HepG2 (cell line): ENCODE results near the gene PAFAH1B2. TPM values are rescaled to one million over a fixed set of nuclear protein-coding genes. Genes with fewer than 3 reads are reported as not detected.

Experiments
- AHDC1 ChIP-seq: sonication (generic); formaldehyde crosslinking; IDR thresholded peaks from 2 replicates; pipeline ENCODE4 v1.5.1; 2020; ENCODE audit warnings: mild to moderate bottlenecking, missing genetic modification reagents, borderline replicate concordance
- ARID5B ChIP-seq: IDR thresholded peaks from 2 replicates; pipeline ENCODE4 v1.4.0; 2020; ENCODE audit warnings: mild to moderate bottlenecking, missing genetic modification reagents
- ARNT ChIP-seq: fragments of 450-650 bp; IDR thresholded peaks from 2 replicates; pipeline ENCODE4 v1.6.1; 2017
- ATF1 ChIP-seq: IDR thresholded peaks from 2 replicates; pipeline ENCODE4 v1.6.1; 2016; ENCODE audit warnings: mild to moderate bottlenecking, control low read depth
- DNMT3B ChIP-seq: conservative IDR thresholded peaks from 2 replicates; pipeline ENCODE4 v1.6.1; 2016; ENCODE audit warnings: missing biosample characterization, control low read depth
- HHEX ChIP-seq: IDR thresholded peaks from 2 replicates; pipeline ENCODE4 v1.6.1; 2016; ENCODE audit warnings: control low read depth
- MIER3 ChIP-seq: IDR thresholded peaks from 2 replicates; pipeline ENCODE4 v1.6.1; 2016; ENCODE audit warnings: missing compliant biosample characterization, borderline replicate concordance
- MXD4 ChIP-seq: IDR thresholded peaks from 2 replicates; pipeline ENCODE4 v1.6.1; 2016; ENCODE audit warnings: mild to moderate bottlenecking, missing biosample characterization, missing genetic modification reagents
- NFATC3 ChIP-seq: sonication (generic); formaldehyde crosslinking; IDR thresholded peaks from 2 replicates; pipeline ENCODE4 v1.5.1; 2020; ENCODE audit warnings: mild to moderate bottlenecking, missing genetic modification reagents
- ONECUT2 ChIP-seq: sonication (generic); formaldehyde crosslinking; IDR thresholded peaks from 2 replicates; pipeline ENCODE4 v1.4.0; 2020; ENCODE audit warnings: missing genetic modification reagents
- REL ChIP-seq: sonication (generic); formaldehyde crosslinking; conservative IDR thresholded peaks from 2 replicates; pipeline ENCODE4 v1.8.0; 2022; ENCODE audit warnings: mild to moderate bottlenecking, missing genetic modification reagents, moderate library complexity
- RORA ChIP-seq: sonication (generic); formaldehyde crosslinking; IDR thresholded peaks from 2 replicates; pipeline ENCODE4 v1.5.0; 2020; ENCODE audit warnings: mild to moderate bottlenecking, missing genetic modification reagents, moderate library complexity
- ZC3H13 ChIP-seq: sonication (generic); formaldehyde crosslinking; IDR thresholded peaks from 2 replicates; pipeline ENCODE4 v1.8.1; 2023; ENCODE audit warnings: mild to moderate bottlenecking, missing genetic modification reagents, moderate library complexity
- ZNF10 ChIP-seq: sonication (generic); formaldehyde crosslinking; IDR thresholded peaks from 2 replicates; pipeline ENCODE4 v1.4.0; 2020; ENCODE audit warnings: mild to moderate bottlenecking, low read depth, missing genetic modification reagents, borderline replicate concordance
- ZNF136 ChIP-seq: sonication (generic); formaldehyde crosslinking; IDR thresholded peaks from 2 replicates; pipeline ENCODE4 v1.8.1; 2022; ENCODE audit warnings: low read depth, mild to moderate bottlenecking, moderate library complexity, missing genetic modification reagents
- ZNF335 ChIP-seq: sonication (generic); formaldehyde crosslinking; IDR thresholded peaks from 2 replicates; pipeline ENCODE4 v1.4.0; 2020; ENCODE audit warnings: missing genetic modification reagents
- ZSCAN30 ChIP-seq: sonication (generic); formaldehyde crosslinking; IDR thresholded peaks from 2 replicates; pipeline ENCODE4 v1.5.0; 2020; ENCODE audit warnings: mild to moderate bottlenecking, missing genetic modification reagents
- polyA plus RNA-seq, 8 experiments: library from polyadenylated mRNA; depleted of rRNA in 3 of 8; stranded (reverse) in 7 of 8; unstranded in 1 of 8; fragments of >200 nt; fragmentation: Illumina TruSeq in 4 of 8; extraction: Trizol in 4 of 8; gene quantifications; 2 replicates each; pipeline versions ENCODE4 v1.2.1 to v1.2.3, GENCODE V29; 2011 to 2016; ENCODE audit warnings: low read depth in 4 of 8, missing spikeins in 1 of 8, mixed read lengths in 1 of 8; ENCODE audit not compliant: insufficient read depth in 1 of 8
- total RNA-seq, 5 experiments: library from RNA; depleted of rRNA; stranded (reverse); fragments of >200 nt; fragmentation: Illumina TruSeq; extraction: Trizol; gene quantifications; 2 replicates each; pipeline ENCODE4 v1.2.3, GENCODE V29; 2016; ENCODE audit warnings: low read depth in 1 of 5
- TF ChIP-seq, protein P1 (sequence below), 2 experiments: sonication (generic) in 1 of 2; formaldehyde crosslinking in 1 of 2; IDR thresholded peaks; 2 replicates each; pipeline versions ENCODE4 v1.4.0 to v1.6.1; 2018 to 2020; ENCODE audit warnings: missing genetic modification reagents in 2 of 2, borderline replicate concordance in 1 of 2, low read depth in 1 of 2, mild to moderate bottlenecking in 1 of 2, missing biosample characterization in 1 of 2

PAFAH1B2 gene
- total and polyA plus RNA-seq, 2 of the 13 experiments (the other 11 are each of a cell fraction or from before 2014, with no cell fraction given): 28.8 to 104 TPM

GRCh38 chr11:117143871-117144476 is at the start of gene PAFAH1B2 (continued):
- TF ChIP-seq MXD4 (CRISPR knock-in tag) (peak; percentile 89; the same call in 1 of the 2 replicates), ZSCAN30 (CRISPR knock-in tag) (no peak), ZC3H13 (CRISPR knock-in tag) (peak; percentile 68; the same call in 1 of the 2 replicates), HHEX (no peak), RORA (CRISPR knock-in tag) (no peak), ONECUT2 (no peak), ZNF10 (CRISPR knock-in tag) (no peak), ARNT (no peak), DNMT3B (CRISPR knock-in tag) (no peak), ZNF335 (CRISPR knock-in tag) (peak; percentile 44; the same call in 1 of the 2 replicates), NFATC3 (CRISPR knock-in tag) (peak; percentile 91; the same call in 1 of the 2 replicates), ZNF136 (CRISPR knock-in tag) (no peak), ATF1 (CRISPR knock-in tag) (no peak), REL (0 out of 2 replicates have a peak, but pooled peaks have one; percentile 76), ARID5B (CRISPR knock-in tag) (peak; percentile 56), MIER3 (0 out of 2 replicates have a peak, but pooled peaks have one; percentile 45), AHDC1 (CRISPR knock-in tag) (no peak; the same call in none of the 2 replicates)
- TF ChIP-seq, protein P1, sequence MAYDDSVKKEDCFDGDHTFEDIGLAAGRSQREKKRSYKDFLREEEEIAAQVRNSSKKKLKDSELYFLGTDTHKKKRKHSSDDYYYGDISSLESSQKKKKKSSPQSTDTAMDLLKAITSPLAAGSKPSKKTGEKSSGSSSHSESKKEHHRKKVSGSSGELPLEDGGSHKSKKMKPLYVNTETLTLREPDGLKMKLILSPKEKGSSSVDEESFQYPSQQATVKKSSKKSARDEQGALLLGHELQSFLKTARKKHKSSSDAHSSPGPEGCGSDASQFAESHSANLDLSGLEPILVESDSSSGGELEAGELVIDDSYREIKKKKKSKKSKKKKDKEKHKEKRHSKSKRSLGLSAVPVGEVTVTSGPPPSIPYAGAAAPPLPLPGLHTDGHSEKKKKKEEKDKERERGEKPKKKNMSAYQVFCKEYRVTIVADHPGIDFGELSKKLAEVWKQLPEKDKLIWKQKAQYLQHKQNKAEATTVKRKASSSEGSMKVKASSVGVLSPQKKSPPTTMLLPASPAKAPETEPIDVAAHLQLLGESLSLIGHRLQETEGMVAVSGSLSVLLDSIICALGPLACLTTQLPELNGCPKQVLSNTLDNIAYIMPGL (CRISPR knock-in tag; IDR thresholded peaks at IDR 0.05; ENCODE audit: borderline replicate concordance in 1 of 2, low read depth in 1 of 2): peak in 1 of 2 experiments; percentile 83; a peak in 2 of 4 replicates
